ENCODE results near the gene PROSER2. TPM values are rescaled to one million over a fixed set of nuclear protein-coding genes. Genes with fewer than 3 reads are reported as not detected.

PROSER2 gene
- total RNA-seq: 10 to 100 TPM in 1 of 7 donors, 1 to 10 TPM in 6; 2.7 to 13.4 (median 4.4) TPM
- 1 to 10 TPM; 1.3 to 2.8 TPM for polyA plus RNA-seq
- long read RNA-seq, donor 1: 0 reads
- long read RNA-seq, donor 2, transcript PROSER2-201 (4 exons, 3,333 nt): major isoform, 12 of 14 reads
- long read RNA-seq, donor 2, partial matches to known transcripts: 0 of 14 reads
- long read RNA-seq, donor 2, other reads (novel, unspliced or antisense): 0 of 14 reads
- long read RNA-seq, donor 3, partial matches to known transcripts: 0 of 4 reads
- long read RNA-seq, donor 3, other reads (novel, unspliced or antisense): 1 of 4 reads

GRCh38 chr10:11823122-11823988 is at the start of gene PROSER2:
TSS of gene PROSER2 (plus strand) at chr10:11823356. CDS start at chr10:11852078, 28,722 bp downstream.
- no peaks in the 10 kb centered on the region for H3K36me3 ChIP-seq
- intact Hi-C loops (cut with DNase I): no loop called here
- 0 to 3% (median 1%) methylated on average over 42 to 114 of the region's 114 CpGs for WGBS, 3 donors
- H3K27ac ChIP-seq: peak within 1 kb of the TSS in 1 of 2 donors; percentile 28
- peak; percentile 57 for TF ChIP-seq POLR2A (IDR thresholded peaks at IDR 0.05)
- TF ChIP-seq, protein P1, sequence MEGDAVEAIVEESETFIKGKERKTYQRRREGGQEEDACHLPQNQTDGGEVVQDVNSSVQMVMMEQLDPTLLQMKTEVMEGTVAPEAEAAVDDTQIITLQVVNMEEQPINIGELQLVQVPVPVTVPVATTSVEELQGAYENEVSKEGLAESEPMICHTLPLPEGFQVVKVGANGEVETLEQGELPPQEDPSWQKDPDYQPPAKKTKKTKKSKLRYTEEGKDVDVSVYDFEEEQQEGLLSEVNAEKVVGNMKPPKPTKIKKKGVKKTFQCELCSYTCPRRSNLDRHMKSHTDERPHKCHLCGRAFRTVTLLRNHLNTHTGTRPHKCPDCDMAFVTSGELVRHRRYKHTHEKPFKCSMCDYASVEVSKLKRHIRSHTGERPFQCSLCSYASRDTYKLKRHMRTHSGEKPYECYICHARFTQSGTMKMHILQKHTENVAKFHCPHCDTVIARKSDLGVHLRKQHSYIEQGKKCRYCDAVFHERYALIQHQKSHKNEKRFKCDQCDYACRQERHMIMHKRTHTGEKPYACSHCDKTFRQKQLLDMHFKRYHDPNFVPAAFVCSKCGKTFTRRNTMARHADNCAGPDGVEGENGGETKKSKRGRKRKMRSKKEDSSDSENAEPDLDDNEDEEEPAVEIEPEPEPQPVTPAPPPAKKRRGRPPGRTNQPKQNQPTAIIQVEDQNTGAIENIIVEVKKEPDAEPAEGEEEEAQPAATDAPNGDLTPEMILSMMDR (IDR thresholded peaks at IDR 0.05): no peak
- DNase-seq: peak; percentile 34 to 77 (median 51)
- H3K27me3 ChIP-seq: no peaks in the 10 kb centered on the region
- H3K4me1 ChIP-seq (ENCODE audit: insufficient read depth): no peaks in the 10 kb centered on the region
- H3K9me3 ChIP-seq: no peaks in the 10 kb centered on the region
- H3K4me3 ChIP-seq: peak within 1 kb of the TSS; percentile 57

DNA sequence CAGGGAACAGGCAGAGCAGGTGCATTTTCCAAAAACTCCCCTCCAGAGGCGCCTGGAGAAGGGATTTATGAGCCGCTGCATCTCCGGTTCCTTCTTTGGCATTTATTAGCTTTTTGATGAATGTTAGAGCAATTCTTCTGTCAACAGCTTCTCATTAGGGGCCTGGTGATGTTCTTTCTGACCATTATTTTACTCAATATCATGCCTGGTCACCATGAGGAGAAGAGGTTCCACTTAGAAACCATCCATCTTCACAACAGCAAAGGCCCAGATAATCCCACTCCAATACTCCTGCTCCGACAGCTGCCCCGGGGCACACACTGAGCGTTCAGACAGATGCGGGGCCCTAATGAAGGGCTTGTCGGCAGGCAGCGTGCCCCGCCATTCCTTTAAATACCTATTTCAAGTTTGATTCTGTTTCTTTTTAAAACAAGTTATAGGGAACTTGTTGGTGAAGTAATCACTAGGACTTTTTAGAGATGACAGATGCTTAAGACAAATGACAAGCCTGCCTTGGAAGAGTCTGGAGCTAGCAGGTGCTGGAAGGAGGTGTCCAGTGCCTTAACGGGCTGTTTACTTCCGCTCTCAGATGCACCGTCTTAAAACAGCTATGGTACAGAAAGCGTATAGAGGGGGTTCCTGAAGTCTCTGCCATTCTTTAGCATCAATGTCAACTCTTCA is 49.3 kb upstream of the PROSER2 start:
- H3K36me3 ChIP-seq: no peaks in the 10 kb centered on the region
- H3K4me1 ChIP-seq (ENCODE audit: insufficient read depth): no peaks in the 10 kb centered on the region
- H3K27me3 ChIP-seq: no peaks in the 10 kb centered on the region
- intact Hi-C loops (cut with DNase I): no loop called here
- no peak for DNase-seq
- no peak overlapping the region for H3K4me3 ChIP-seq
- no peak overlapping the region for H3K27ac ChIP-seq
- no peaks in the 10 kb centered on the region for H3K9me3 ChIP-seq
- WGBS, 3 donors: 75 to 83% (median 78%) methylated on average over 14 of the region's 14 CpGs
- TF ChIP-seq, protein P1 (IDR thresholded peaks at IDR 0.05): no peak
- TF ChIP-seq POLR2A (IDR thresholded peaks at IDR 0.05): no peak
- TF ChIP-seq EP300 (IDR thresholded peaks at IDR 0.05): no peak

GRCh38 chr10:11775412-11775811 is 47.7 kb upstream of the PROSER2 start:
- 26 to 40% (median 39%) methylated on average over 5 of the region's 5 CpGs for WGBS, 3 donors
- intact Hi-C loops (cut with DNase I): no loop called here
- no peaks in the 10 kb centered on the region for H3K4me1 ChIP-seq (ENCODE audit: insufficient read depth)

DNA sequence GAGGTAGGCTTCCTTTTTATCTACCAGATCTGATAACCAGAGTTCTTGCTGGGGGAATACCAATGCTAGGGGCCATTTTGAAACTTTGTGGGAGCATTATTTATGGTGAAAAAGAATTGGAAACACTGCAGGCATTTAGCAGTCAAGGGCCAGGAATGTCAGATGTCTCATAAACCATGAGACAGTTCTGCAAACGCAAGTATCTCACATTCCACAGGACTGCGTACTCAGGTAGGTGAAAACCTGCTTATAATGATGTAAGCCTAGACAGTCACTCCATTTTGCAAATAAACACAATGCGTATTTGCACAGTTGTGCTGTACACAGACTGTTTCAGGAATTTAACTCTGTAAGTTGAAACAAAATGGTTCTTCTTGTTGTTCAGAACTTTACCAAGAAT is 47.1 kb upstream of the PROSER2 start:
- WGBS, 3 donors: 85 to 89% (median 86%) methylated on average over 3 of the region's 3 CpGs
- TF ChIP-seq EP300 (IDR thresholded peaks at IDR 0.05) (no peak), POLR2A (IDR thresholded peaks at IDR 0.05) (no peak)
- TF ChIP-seq, protein P1 (IDR thresholded peaks at IDR 0.05): no peak
- no peak for DNase-seq

More at GRCh38 chr10:11775412-11775811, 47.7 kb upstream of the PROSER2 start:
- no peak for DNase-seq
- no peaks in the 10 kb centered on the region for H3K9me3 ChIP-seq
- H3K27me3 ChIP-seq: no peaks in the 10 kb centered on the region
- H3K27ac ChIP-seq: no peak overlapping the region
- H3K36me3 ChIP-seq: no peaks in the 10 kb centered on the region
- TF ChIP-seq, protein P1 (IDR thresholded peaks at IDR 0.05): no peak
- TF ChIP-seq POLR2A (IDR thresholded peaks at IDR 0.05): no peak
- no peak overlapping the region for H3K4me3 ChIP-seq

More for the DNA sequence above, 47.1 kb upstream of the PROSER2 start:
- Histone ChIP-seq H3K27me3 (no peaks in the 10 kb centered on the region), H3K9me3 (no peaks in the 10 kb centered on the region), H3K4me1 (ENCODE audit: insufficient read depth) (no peaks in the 10 kb centered on the region), H3K27ac (no peak overlapping the region), H3K36me3 (no peaks in the 10 kb centered on the region), H3K4me3 (no peak overlapping the region)
- intact Hi-C loops (cut with DNase I): no loop called here

Measured in ovary (tissue), 10 donors.